ENCODE data around the gene MAPK8.

DNA sequence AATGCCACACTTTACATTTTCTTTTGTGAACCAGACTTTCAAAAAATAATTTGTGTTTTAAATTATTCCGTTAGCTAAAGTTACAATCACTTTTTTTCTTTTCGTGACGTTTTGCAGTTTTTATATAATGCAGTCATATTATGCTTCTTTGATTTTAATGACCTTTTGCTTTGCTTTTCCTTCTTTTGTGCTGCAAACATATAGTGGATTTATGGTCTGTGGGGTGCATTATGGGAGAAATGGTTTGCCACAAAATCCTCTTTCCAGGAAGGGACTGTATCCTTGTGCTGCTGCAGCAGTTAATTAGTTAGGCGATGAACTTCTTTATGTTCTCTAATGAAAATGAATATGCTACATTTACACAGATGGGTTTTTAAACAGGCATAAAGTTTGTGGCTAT is 117.4 kb downstream of the MAPK8 start:
- TF ChIP-seq, protein P1, sequence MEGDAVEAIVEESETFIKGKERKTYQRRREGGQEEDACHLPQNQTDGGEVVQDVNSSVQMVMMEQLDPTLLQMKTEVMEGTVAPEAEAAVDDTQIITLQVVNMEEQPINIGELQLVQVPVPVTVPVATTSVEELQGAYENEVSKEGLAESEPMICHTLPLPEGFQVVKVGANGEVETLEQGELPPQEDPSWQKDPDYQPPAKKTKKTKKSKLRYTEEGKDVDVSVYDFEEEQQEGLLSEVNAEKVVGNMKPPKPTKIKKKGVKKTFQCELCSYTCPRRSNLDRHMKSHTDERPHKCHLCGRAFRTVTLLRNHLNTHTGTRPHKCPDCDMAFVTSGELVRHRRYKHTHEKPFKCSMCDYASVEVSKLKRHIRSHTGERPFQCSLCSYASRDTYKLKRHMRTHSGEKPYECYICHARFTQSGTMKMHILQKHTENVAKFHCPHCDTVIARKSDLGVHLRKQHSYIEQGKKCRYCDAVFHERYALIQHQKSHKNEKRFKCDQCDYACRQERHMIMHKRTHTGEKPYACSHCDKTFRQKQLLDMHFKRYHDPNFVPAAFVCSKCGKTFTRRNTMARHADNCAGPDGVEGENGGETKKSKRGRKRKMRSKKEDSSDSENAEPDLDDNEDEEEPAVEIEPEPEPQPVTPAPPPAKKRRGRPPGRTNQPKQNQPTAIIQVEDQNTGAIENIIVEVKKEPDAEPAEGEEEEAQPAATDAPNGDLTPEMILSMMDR (IDR thresholded peaks at IDR 0.05; ENCODE audit: low read length), result no peak
- TF ChIP-seq EZH2phosphoT487 (IDR thresholded peaks at IDR 0.05; ENCODE audit: low read length) (no peak), EZH2 (optimal IDR thresholded peaks at IDR 0.05; ENCODE audit: low read depth, low read length) (no peak)

Measured in MM.1S (cell line).